ENCODE data around the gene OR6K3.
"Not testable (repeated sequence)": the region's sequence is repeated elsewhere in the genome, so short reads cannot be mapped to it uniquely, and the experiment has no call there.

The OR6K3 gene

DNA sequence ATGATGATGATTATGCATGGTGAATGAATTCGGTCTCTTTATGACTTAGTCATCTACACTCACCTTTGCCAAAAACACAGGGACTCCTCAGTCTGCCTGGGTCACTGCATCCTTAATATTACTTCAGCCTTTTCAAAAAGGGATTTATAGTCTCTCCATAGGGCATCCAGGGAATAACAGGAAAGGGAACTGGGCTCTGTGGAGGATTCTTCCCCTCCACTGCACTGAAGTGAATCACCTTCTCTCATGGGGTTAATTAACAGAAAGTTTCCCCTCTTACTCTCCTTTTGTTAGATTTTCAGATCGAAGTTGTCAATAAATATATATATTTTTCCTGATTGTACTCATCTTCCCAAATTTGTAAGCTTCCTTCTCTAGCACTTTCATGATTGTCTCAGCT, at the start of gene OR6K3:
OR6K3 (minus strand) TSS at position 101 of the 400 bp plus-strand sequence. CDS start 2,605 bp downstream, outside the sequence.
- no peak for DNase-seq

- DNase-seq: no peak
Observed at GRCh38 chr1:158754420-158754819, 33.9 kb upstream of the OR6K3 start, which contains the start of gene OR6K6. Gene OR6K6 (plus strand): TSS chr1:158754720. CDS start chr1:158754888, 168 bp downstream.

- DNase-seq: no peak
Observed at GRCh38 chr1:158752155-158752712, 31.7 kb upstream of the OR6K3 start.

DNA sequence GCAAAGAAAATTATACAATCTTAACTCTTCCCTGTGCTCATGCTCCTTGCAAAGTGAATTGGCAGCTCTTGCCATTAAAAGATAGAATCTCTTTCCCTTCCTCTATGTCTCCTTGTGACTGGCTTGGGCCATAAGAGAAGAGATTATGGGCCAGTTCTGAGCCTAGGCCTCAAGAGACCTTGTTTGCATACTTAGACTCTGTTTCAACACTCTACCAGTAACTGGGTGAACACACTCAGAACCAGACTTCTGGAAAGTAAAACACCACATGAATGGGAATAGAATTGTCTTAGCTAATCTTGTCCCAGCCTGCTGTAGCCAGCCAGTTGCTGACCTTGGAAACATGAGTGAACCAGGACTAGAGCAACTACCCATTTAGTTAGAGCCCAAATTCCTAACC, 15.3 kb upstream of the OR6K3 start:
- no peak for DNase-seq

DNA sequence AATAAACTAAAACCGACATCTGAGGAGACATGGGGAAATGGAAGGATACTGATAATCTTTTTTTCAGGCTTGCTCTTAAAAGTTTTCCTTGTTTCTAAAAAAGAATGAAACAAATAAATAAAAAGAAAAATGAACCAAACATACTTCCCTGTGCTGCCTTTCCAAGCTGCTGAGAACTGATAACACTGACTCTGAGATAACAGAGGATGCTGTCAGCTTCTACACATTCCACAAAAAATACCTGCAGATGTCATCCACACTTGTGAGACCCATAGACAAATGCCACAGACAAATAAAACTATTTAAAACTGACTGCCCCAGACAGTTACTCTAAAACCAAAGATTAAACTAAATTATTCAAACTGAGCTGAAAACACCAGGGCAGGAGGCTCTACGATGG, 12.0 kb upstream of the OR6K3 start:
- DNase-seq: no peak

- no peak for DNase-seq
Observed at GRCh38 chr1:158731707-158732106, 11.2 kb upstream of the OR6K3 start.

- no peak for DNase-seq
Observed at GRCh38 chr1:158730453-158730852, 9.9 kb upstream of the OR6K3 start.

- no peak for DNase-seq
Observed at GRCh38 chr1:158728510-158729225, 8.1 kb upstream of the OR6K3 start.

GRCh38 chr1:158724442-158724841, 3.9 kb upstream of the OR6K3 start:
- DNase-seq: no peak

DNA sequence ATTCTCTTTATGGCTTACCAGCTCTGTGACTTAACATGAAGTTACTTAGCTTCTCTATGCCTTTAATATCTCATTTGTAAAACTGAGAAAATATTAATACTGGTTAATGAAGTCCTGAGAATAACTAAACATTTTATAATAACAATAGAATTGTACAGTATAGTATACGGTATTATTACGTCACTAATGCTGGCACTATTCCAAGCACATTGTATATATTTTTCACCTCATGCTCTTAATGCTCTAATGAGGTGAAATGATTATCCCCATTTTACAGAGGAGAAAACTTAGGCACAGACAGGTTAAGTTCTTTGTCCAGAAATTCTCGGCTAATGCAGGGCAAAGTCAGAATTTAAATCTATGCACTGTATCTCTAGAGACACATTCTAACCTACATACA, 856 bp downstream of the OR6K3 start:
- DNase-seq: no peak

DNA sequence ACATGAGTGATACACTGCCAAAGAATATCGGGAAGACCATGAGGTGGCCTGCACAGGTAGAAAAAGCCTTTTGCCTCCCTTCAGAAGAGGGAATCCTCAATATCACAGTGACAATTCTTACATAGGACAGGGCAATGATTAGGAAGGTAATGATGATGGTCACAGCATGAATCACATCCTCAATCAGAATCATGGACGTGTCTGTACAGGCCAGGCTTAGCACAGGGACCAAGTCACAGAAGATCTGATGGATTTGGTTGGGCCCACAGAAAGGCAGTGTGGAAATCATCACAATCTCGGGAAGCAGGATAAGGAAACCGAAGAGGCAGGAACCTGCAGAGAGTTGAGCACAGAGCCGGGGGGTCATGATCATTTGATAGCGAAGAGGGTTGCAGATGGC, 3.2 kb downstream of the OR6K3 start:
- DNase-seq: no peak

GRCh38 chr1:158716335-158716734, 4.2 kb downstream of the OR6K3 start:
- DNase-seq: no peak

GRCh38 chr1:158714754-158715153, 5.8 kb downstream of the OR6K3 start:
- no peak for DNase-seq

GRCh38 chr1:158711098-158711497, 9.4 kb downstream of the OR6K3 start:
- DNase-seq: no peak

GRCh38 chr1:158706096-158706495, 14.4 kb downstream of the OR6K3 start:
- DNase-seq: no peak

DNA sequence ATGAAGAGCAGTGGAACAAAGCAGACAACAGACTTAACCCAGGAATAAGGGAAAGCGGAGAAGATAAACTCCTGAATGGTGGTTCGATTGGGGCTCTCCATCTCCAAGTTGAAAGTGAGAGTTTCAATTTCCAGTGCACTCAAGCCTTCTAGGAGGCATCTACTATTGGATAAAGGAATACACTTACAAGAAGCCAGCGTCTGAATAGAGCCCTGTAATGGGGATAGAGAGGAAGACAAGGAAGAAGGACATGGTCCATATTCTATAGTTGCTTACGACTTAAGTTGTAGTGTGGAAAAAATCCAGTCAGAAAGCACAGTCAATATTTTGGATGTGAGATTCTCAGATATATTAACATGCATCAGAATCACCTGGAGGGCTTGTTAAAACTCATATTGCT, 20.0 kb downstream of the OR6K3 start, which contains the start of gene OR6K2:
OR6K2 (minus strand) TSS at position 101 of the 400 bp plus-strand sequence; CDS start at position 101, 0 bp downstream.
- DNase-seq: no peak

GRCh38 chr1:158694596-158694995, 25.9 kb downstream of the OR6K3 start:
- DNase-seq: no peak

GRCh38 chr1:158692356-158692755, 28.2 kb downstream of the OR6K3 start:
- DNase-seq: no peak

DNA sequence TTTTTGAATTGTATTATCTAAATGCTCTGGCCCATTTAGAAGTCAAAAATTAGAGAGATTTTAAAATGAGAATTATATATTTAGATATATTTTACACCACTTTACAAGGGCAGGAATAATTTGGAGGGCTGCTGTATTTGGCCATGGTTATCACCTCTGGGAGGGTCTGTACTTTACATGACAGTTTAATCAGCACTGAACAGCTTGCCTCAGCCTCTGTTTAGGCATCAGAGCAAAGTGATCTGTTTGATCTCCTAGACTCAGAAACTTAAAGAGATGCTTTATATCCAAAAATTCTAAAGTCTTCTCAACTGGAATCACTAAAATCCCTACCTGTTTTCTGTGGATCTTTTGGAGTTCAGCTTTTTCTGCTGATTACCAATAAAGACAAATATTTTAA, 28.6 kb downstream of the OR6K3 start:
- DNase-seq: no peak

GRCh38 chr1:158691149-158691548, 29.4 kb downstream of the OR6K3 start:
- DNase-seq: not testable (repeated sequence)

- no peak for DNase-seq
Observed at GRCh38 chr1:158689875-158690274, 30.6 kb downstream of the OR6K3 start.

DNA sequence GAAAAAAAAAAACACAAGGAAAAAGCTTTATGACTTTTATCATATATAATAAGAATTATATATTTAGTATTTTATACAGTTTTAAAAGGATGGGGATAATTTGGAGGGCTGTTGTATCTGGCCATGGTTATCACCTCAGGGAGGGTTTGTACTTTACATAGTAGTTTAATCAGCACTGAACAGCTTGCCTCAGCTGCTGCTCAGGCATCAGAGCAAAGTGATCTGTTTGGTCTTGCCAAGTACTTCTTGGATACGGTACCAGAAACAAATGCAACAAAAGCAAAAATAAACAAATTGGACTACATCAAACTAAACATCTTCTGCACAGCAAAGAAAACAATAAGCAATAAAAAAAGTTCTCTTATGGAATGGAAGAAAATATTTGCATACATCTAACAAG, 31.4 kb downstream of the OR6K3 start:
- DNase-seq: no peak

DNA sequence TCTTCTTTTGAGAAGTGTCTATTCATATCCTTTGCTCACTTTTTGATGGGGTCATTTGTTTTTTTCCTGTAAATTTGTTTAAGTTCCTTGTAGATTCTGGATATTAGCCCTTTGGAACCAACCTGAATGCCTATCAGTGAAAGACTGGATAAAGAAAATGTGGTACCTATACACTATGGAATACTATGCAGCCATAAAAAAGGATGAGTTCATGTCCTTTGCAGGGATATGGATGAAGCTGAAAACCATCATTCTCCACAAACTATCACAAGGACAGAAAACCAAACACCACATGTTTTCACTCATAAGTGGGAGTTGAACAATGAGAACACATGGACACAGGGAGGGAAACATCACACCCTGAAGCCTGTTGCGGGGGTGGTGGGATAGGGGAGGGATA, 32.2 kb downstream of the OR6K3 start:
- DNase-seq: not testable (repeated sequence)

- no peak for DNase-seq
Observed at GRCh38 chr1:158687037-158687436, 33.5 kb downstream of the OR6K3 start.
